ENCODE data around the gene SYNE1.
"Not testable (repeated sequence)": the region's sequence is repeated elsewhere in the genome, so short reads cannot be mapped to it uniquely, and the experiment has no call there.

The SYNE1 gene

GRCh38 chr6:152637296-152638047 is at the start of gene SYNE1:
TSS of gene SYNE1 (minus strand) at chr6:152637362. CDS start at chr6:152628331, 9,031 bp downstream.
- H3K9ac ChIP-seq (ENCODE audit: low read depth in 1 of 2, low read length in 2 of 2) = peak within 1 kb of the TSS; percentile 14

GRCh38 chr6:152685819-152686218 is 48.7 kb upstream of the SYNE1 start:
- Histone ChIP-seq H3K9me3 (ENCODE audit: control insufficient read depth in 2 of 2, low read length in 2 of 2) (no peaks in the 10 kb centered on the region), H3K4me1 (ENCODE audit: control insufficient read depth in 2 of 2, insufficient read depth in 2 of 2, low read length in 2 of 2) (no peaks in the 10 kb centered on the region), H3K36me3 (ENCODE audit: control insufficient read depth in 2 of 2, insufficient read depth in 2 of 2, low read length in 2 of 2) (no peaks in the 10 kb centered on the region), H3K27ac (ENCODE audit: low read depth in 2 of 2, low read length in 2 of 2) (no peak overlapping the region), H3K9ac (ENCODE audit: low read depth in 1 of 2, low read length in 2 of 2) (no peak overlapping the region), H3K4me3 (ENCODE audit: low read length in 2 of 2) (no peak overlapping the region), H3K27me3 (ENCODE audit: control insufficient read depth in 2 of 2, insufficient read depth in 2 of 2, low read length in 2 of 2) (no peaks in the 10 kb centered on the region)

More at GRCh38 chr6:152637296-152638047, at the start of gene SYNE1:
- no peaks in the 10 kb centered on the region for H3K4me1 ChIP-seq (ENCODE audit: control insufficient read depth in 2 of 2, insufficient read depth in 2 of 2, low read length in 2 of 2)
- H3K27ac ChIP-seq (ENCODE audit: low read depth in 2 of 2, low read length in 2 of 2) = peak within 1 kb of the TSS in 1 of 2 donors; percentile 38
- H3K27me3 ChIP-seq (ENCODE audit: control insufficient read depth in 2 of 2, insufficient read depth in 2 of 2, low read length in 2 of 2) = peaks cover 0 to 4% of the 10 kb centered on the region in 2 donors
- no peaks in the 10 kb centered on the region for H3K9me3 ChIP-seq (ENCODE audit: control insufficient read depth in 2 of 2, low read length in 2 of 2)
- H3K36me3 ChIP-seq (ENCODE audit: control insufficient read depth in 2 of 2, insufficient read depth in 2 of 2, low read length in 2 of 2) = no peaks in the 10 kb centered on the region
- H3K4me3 ChIP-seq (ENCODE audit: low read length in 2 of 2) = peak within 1 kb of the TSS; percentile 37 to 74

GRCh38 chr6:152682935-152683334 is 45.8 kb upstream of the SYNE1 start:
- H3K9ac ChIP-seq (ENCODE audit: low read depth in 1 of 2, low read length in 2 of 2); H3K4me3 ChIP-seq (ENCODE audit: low read length in 2 of 2); H3K27ac ChIP-seq (ENCODE audit: low read depth in 2 of 2, low read length in 2 of 2); H3K9me3 ChIP-seq (ENCODE audit: control insufficient read depth in 2 of 2, low read length in 2 of 2); H3K4me1 ChIP-seq (ENCODE audit: control insufficient read depth in 2 of 2, insufficient read depth in 2 of 2, low read length in 2 of 2); H3K36me3 ChIP-seq (ENCODE audit: control insufficient read depth in 2 of 2, insufficient read depth in 2 of 2, low read length in 2 of 2); H3K27me3 ChIP-seq (ENCODE audit: control insufficient read depth in 2 of 2, insufficient read depth in 2 of 2, low read length in 2 of 2): not testable (repeated sequence)

- no peaks in the 10 kb centered on the region for H3K36me3 ChIP-seq (ENCODE audit: control insufficient read depth in 2 of 2, insufficient read depth in 2 of 2, low read length in 2 of 2)
- no peak overlapping the region for H3K27ac ChIP-seq (ENCODE audit: low read depth in 2 of 2, low read length in 2 of 2)
- no peak overlapping the region for H3K4me3 ChIP-seq (ENCODE audit: low read length in 2 of 2)
- H3K9me3 ChIP-seq (ENCODE audit: control insufficient read depth in 2 of 2, low read length in 2 of 2) = no peaks in the 10 kb centered on the region
- no peaks in the 10 kb centered on the region for H3K4me1 ChIP-seq (ENCODE audit: control insufficient read depth in 2 of 2, insufficient read depth in 2 of 2, low read length in 2 of 2)
- no peaks in the 10 kb centered on the region for H3K27me3 ChIP-seq (ENCODE audit: control insufficient read depth in 2 of 2, insufficient read depth in 2 of 2, low read length in 2 of 2)
- no peak overlapping the region for H3K9ac ChIP-seq (ENCODE audit: low read depth in 1 of 2, low read length in 2 of 2)
Observed at GRCh38 chr6:152682141-152682540, 45.0 kb upstream of the SYNE1 start.

- no peaks in the 10 kb centered on the region for H3K9me3 ChIP-seq (ENCODE audit: control insufficient read depth in 2 of 2, low read length in 2 of 2)
- no peak overlapping the region for H3K27ac ChIP-seq (ENCODE audit: low read depth in 2 of 2, low read length in 2 of 2)
- no peaks in the 10 kb centered on the region for H3K36me3 ChIP-seq (ENCODE audit: control insufficient read depth in 2 of 2, insufficient read depth in 2 of 2, low read length in 2 of 2)
- no peak overlapping the region for H3K9ac ChIP-seq (ENCODE audit: low read depth in 1 of 2, low read length in 2 of 2)
- H3K4me3 ChIP-seq (ENCODE audit: low read length in 2 of 2) = no peak overlapping the region
- no peaks in the 10 kb centered on the region for H3K27me3 ChIP-seq (ENCODE audit: control insufficient read depth in 2 of 2, insufficient read depth in 2 of 2, low read length in 2 of 2)
- no peaks in the 10 kb centered on the region for H3K4me1 ChIP-seq (ENCODE audit: control insufficient read depth in 2 of 2, insufficient read depth in 2 of 2, low read length in 2 of 2)
Observed at GRCh38 chr6:152680879-152681517, 43.8 kb upstream of the SYNE1 start.

- H3K9me3 ChIP-seq (ENCODE audit: control insufficient read depth in 2 of 2, low read length in 2 of 2) = no peaks in the 10 kb centered on the region
Observed at GRCh38 chr6:152680151-152680550, 43.0 kb upstream of the SYNE1 start.

GRCh38 chr6:152673236-152673635 is 36.1 kb upstream of the SYNE1 start:
- Histone ChIP-seq H3K9me3 (ENCODE audit: control insufficient read depth in 2 of 2, low read length in 2 of 2) (no peaks in the 10 kb centered on the region), H3K27me3 (ENCODE audit: control insufficient read depth in 2 of 2, insufficient read depth in 2 of 2, low read length in 2 of 2) (no peaks in the 10 kb centered on the region), H3K4me3 (ENCODE audit: low read length in 2 of 2) (no peak overlapping the region), H3K9ac (ENCODE audit: low read depth in 1 of 2, low read length in 2 of 2) (no peak overlapping the region), H3K36me3 (ENCODE audit: control insufficient read depth in 2 of 2, insufficient read depth in 2 of 2, low read length in 2 of 2) (no peaks in the 10 kb centered on the region), H3K27ac (ENCODE audit: low read depth in 2 of 2, low read length in 2 of 2) (no peak overlapping the region), H3K4me1 (ENCODE audit: control insufficient read depth in 2 of 2, insufficient read depth in 2 of 2, low read length in 2 of 2) (no peaks in the 10 kb centered on the region)

More at GRCh38 chr6:152680151-152680550, 43.0 kb upstream of the SYNE1 start:
- H3K27me3 ChIP-seq (ENCODE audit: control insufficient read depth in 2 of 2, insufficient read depth in 2 of 2, low read length in 2 of 2) = no peaks in the 10 kb centered on the region
- no peak overlapping the region for H3K9ac ChIP-seq (ENCODE audit: low read depth in 1 of 2, low read length in 2 of 2)
- H3K36me3 ChIP-seq (ENCODE audit: control insufficient read depth in 2 of 2, insufficient read depth in 2 of 2, low read length in 2 of 2) = no peaks in the 10 kb centered on the region
- no peak overlapping the region for H3K27ac ChIP-seq (ENCODE audit: low read depth in 2 of 2, low read length in 2 of 2)
- no peak overlapping the region for H3K4me3 ChIP-seq (ENCODE audit: low read length in 2 of 2)
- H3K4me1 ChIP-seq (ENCODE audit: control insufficient read depth in 2 of 2, insufficient read depth in 2 of 2, low read length in 2 of 2) = no peaks in the 10 kb centered on the region

- Histone ChIP-seq H3K4me3 (ENCODE audit: low read length in 2 of 2) (no peak overlapping the region), H3K36me3 (ENCODE audit: control insufficient read depth in 2 of 2, insufficient read depth in 2 of 2, low read length in 2 of 2) (no peaks in the 10 kb centered on the region), H3K9me3 (ENCODE audit: control insufficient read depth in 2 of 2, low read length in 2 of 2) (no peaks in the 10 kb centered on the region), H3K27me3 (ENCODE audit: control insufficient read depth in 2 of 2, insufficient read depth in 2 of 2, low read length in 2 of 2) (no peaks in the 10 kb centered on the region), H3K4me1 (ENCODE audit: control insufficient read depth in 2 of 2, insufficient read depth in 2 of 2, low read length in 2 of 2) (no peaks in the 10 kb centered on the region), H3K9ac (ENCODE audit: low read depth in 1 of 2, low read length in 2 of 2) (no peak overlapping the region), H3K27ac (ENCODE audit: low read depth in 2 of 2, low read length in 2 of 2) (no peak overlapping the region)
Observed at GRCh38 chr6:152671171-152671570, 34.0 kb upstream of the SYNE1 start.

GRCh38 chr6:152669895-152670294 is 32.7 kb upstream of the SYNE1 start:
- Histone ChIP-seq H3K27me3 (ENCODE audit: control insufficient read depth in 2 of 2, insufficient read depth in 2 of 2, low read length in 2 of 2) (no peaks in the 10 kb centered on the region), H3K4me1 (ENCODE audit: control insufficient read depth in 2 of 2, insufficient read depth in 2 of 2, low read length in 2 of 2) (no peaks in the 10 kb centered on the region), H3K4me3 (ENCODE audit: low read length in 2 of 2) (no peak overlapping the region), H3K9me3 (ENCODE audit: control insufficient read depth in 2 of 2, low read length in 2 of 2) (no peaks in the 10 kb centered on the region), H3K9ac (ENCODE audit: low read depth in 1 of 2, low read length in 2 of 2) (no peak overlapping the region), H3K27ac (ENCODE audit: low read depth in 2 of 2, low read length in 2 of 2) (no peak overlapping the region), H3K36me3 (ENCODE audit: control insufficient read depth in 2 of 2, insufficient read depth in 2 of 2, low read length in 2 of 2) (no peaks in the 10 kb centered on the region)

GRCh38 chr6:152661776-152662175 is 24.6 kb upstream of the SYNE1 start:
- no peaks in the 10 kb centered on the region for H3K4me1 ChIP-seq (ENCODE audit: control insufficient read depth in 2 of 2, insufficient read depth in 2 of 2, low read length in 2 of 2)
- H3K9me3 ChIP-seq (ENCODE audit: control insufficient read depth in 2 of 2, low read length in 2 of 2) = no peaks in the 10 kb centered on the region
- H3K9ac ChIP-seq (ENCODE audit: low read depth in 1 of 2, low read length in 2 of 2) = no peak overlapping the region
- no peak overlapping the region for H3K4me3 ChIP-seq (ENCODE audit: low read length in 2 of 2)
- no peaks in the 10 kb centered on the region for H3K27me3 ChIP-seq (ENCODE audit: control insufficient read depth in 2 of 2, insufficient read depth in 2 of 2, low read length in 2 of 2)
- H3K36me3 ChIP-seq (ENCODE audit: control insufficient read depth in 2 of 2, insufficient read depth in 2 of 2, low read length in 2 of 2) = no peaks in the 10 kb centered on the region
- no peak overlapping the region for H3K27ac ChIP-seq (ENCODE audit: low read depth in 2 of 2, low read length in 2 of 2)
